Lung (tissue), 12 donors: ENCODE results near the gene TMBIM6. TPM values are rescaled to one million over a fixed set of nuclear protein-coding genes. Genes with fewer than 3 reads are reported as not detected.

Source experiments
- ATAC-seq: fragments of 200-7000 bp; cut with Tn5 transposase; one replicate; pipeline ENCODE4 v1.9.1; 2020; ENCODE audit warnings: moderate number of reproducible peaks; ENCODE audit not compliant: insufficient read depth, low FRiP score
- DNase-seq, 3 donors: peaks; one replicate each; pipeline ENCODE4 v3.0.0-alpha.2; 2013 to 2017
- H3K27ac ChIP-seq, 2 donors: one replicate each; pipeline ENCODE4 v1.5.1; 2013; ENCODE audit warnings: mild to moderate bottlenecking in 2 of 2, moderate library complexity in 2 of 2, control low read depth in 1 of 2, inconsistent platforms in 1 of 2, low read depth in 1 of 2, low read length in 1 of 2
- H3K27me3 ChIP-seq, 3 donors: one replicate each; pipeline ENCODE4 v1.5.1; 2013; ENCODE audit warnings: low read length in 2 of 3; ENCODE audit not compliant: control insufficient read depth in 3 of 3, insufficient read depth in 3 of 3
- H3K36me3 ChIP-seq, 4 donors: one replicate each; pipeline ENCODE4 v1.5.1; 2013; ENCODE audit warnings: low read length in 4 of 4, mild to moderate bottlenecking in 1 of 4, moderate library complexity in 1 of 4; ENCODE audit not compliant: control insufficient read depth in 4 of 4, insufficient read depth in 4 of 4
- H3K4me1 ChIP-seq, 5 donors: one replicate each; pipeline ENCODE4 v1.5.1; 2013; ENCODE audit warnings: low read length in 5 of 5, mild to moderate bottlenecking in 2 of 5, moderate library complexity in 1 of 5; ENCODE audit not compliant: control insufficient read depth in 5 of 5, insufficient read depth in 5 of 5
- H3K4me3 ChIP-seq: one replicate; pipeline ENCODE4 v1.5.1; 2013; ENCODE audit warnings: mild to moderate bottlenecking, control low read depth, moderate library complexity
- H3K9ac ChIP-seq, 2 donors: one replicate each; pipeline ENCODE4 v1.5.1; 2013; ENCODE audit warnings: low read length in 2 of 2, control low read depth in 1 of 2; ENCODE audit not compliant: insufficient read depth in 1 of 2
- H3K9me3 ChIP-seq, 4 donors: one replicate each; pipeline ENCODE4 v1.5.1; 2013; ENCODE audit warnings: low read length in 3 of 4, mild to moderate bottlenecking in 1 of 4, moderate library complexity in 1 of 4; ENCODE audit not compliant: control insufficient read depth in 4 of 4, insufficient read depth in 3 of 4
- WGBS, 2 donors: extraction: QIAGEN DNeasy Blood & Tissue Kit; methylation state at CpG; one replicate each; pipeline ENCODE4 v1.1.7; 2013; 5-methylcytosine and 5-hydroxymethylcytosine counted together
- polyA plus RNA-seq, 2 donors: library from polyadenylated mRNA; stranded (reverse); fragments of 200-250 nt; gene quantifications; one replicate each; pipeline ENCODE4 v1.2.1, GENCODE V29; 2013
- total RNA-seq, 2 donors: library from RNA; depleted of rRNA in 1 of 2; stranded (reverse); fragments of >200 nt in 1 of 2; gene quantifications; one replicate each; pipeline ENCODE4 v1.2.1, GENCODE V29; 2014 to 2021
- TF ChIP-seq, protein P1 (sequence below): IDR thresholded peaks from 2 replicates; pipeline ENCODE4 v1.5.1; 2012; ENCODE audit warnings: mild to moderate bottlenecking; ENCODE audit errors: control extremely low read depth, extremely low read depth
- donor health status: control.
- donor health status: control.
- donor health status: Bipolar disorder and iron deficiency.
- donor health status: healthy.
- donor health status: DM: yes; HTN: yes; CAD: no.

Gene TMBIM6
- total and polyA plus RNA-seq, 4 donors, result 231 to 661 (median 485) TPM

DNA sequence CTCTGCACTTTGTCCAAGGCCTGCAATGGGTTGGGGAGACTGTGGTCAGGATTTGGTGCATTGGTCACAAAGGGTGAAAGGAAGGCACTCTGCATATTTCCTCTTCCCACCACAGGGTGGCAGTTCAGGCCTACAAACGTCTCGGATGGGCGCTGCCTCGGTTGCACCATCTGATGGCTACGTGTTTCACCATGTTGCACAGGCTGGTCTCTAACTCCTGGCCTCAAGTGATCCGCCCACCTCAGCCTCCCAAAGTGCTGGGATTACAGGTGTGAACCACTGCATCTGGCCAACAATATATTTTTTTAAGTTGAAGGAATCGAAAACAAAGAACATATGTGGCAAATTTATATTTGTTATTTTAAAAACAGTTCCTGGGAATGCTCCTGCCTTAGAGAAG is 35.1 kb downstream of the TMBIM6 start:
- TF ChIP-seq, protein P1, sequence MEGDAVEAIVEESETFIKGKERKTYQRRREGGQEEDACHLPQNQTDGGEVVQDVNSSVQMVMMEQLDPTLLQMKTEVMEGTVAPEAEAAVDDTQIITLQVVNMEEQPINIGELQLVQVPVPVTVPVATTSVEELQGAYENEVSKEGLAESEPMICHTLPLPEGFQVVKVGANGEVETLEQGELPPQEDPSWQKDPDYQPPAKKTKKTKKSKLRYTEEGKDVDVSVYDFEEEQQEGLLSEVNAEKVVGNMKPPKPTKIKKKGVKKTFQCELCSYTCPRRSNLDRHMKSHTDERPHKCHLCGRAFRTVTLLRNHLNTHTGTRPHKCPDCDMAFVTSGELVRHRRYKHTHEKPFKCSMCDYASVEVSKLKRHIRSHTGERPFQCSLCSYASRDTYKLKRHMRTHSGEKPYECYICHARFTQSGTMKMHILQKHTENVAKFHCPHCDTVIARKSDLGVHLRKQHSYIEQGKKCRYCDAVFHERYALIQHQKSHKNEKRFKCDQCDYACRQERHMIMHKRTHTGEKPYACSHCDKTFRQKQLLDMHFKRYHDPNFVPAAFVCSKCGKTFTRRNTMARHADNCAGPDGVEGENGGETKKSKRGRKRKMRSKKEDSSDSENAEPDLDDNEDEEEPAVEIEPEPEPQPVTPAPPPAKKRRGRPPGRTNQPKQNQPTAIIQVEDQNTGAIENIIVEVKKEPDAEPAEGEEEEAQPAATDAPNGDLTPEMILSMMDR, result peak; percentile 73
- no peak overlapping the region for H3K27ac ChIP-seq
- 14% methylated on average over 7 of the region's 7 CpGs for WGBS, 2 donors
- H3K9ac ChIP-seq, result no peak overlapping the region
- peaks cover 0 to 2% (median 0%) of the 10 kb centered on the region in 5 donors for H3K4me1 ChIP-seq
- no peaks in the 10 kb centered on the region for H3K9me3 ChIP-seq
- peaks cover 0 to 6% (median 3%) of the 10 kb centered on the region in 3 donors for H3K27me3 ChIP-seq
- H3K36me3 ChIP-seq, result no peaks in the 10 kb centered on the region
- no peak overlapping the region for H3K4me3 ChIP-seq
- DNase-seq, result peak; percentile 79
- ATAC-seq, result peak; percentile 79

DNA sequence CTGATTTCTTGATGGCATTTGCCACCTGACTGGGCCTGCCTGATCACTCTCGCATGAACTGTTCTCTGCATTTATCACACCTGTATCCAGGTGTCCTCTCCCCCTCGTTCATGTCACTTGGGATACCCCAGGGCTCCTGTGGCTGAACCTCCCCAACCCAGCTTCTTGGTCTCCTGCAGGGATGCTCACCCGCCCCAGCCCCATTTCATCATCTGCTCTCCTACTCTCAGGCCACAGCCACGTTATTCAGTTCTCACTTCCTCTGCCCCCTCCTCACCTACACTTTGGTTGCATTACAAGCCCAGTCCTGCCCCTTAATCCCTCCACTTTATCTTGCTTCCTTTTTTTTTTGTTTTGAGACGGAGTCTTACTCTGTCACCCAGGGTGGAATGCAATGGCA is 35.5 kb downstream of the TMBIM6 start:
- TF ChIP-seq, protein P1, result no peak
- Histone ChIP-seq H3K27me3 (peaks cover 0 to 6% (median 3%) of the 10 kb centered on the region in 3 donors), H3K4me1 (peaks cover 0 to 2% (median 0%) of the 10 kb centered on the region in 5 donors), H3K36me3 (no peaks in the 10 kb centered on the region), H3K9ac (no peak overlapping the region), H3K4me3 (no peak overlapping the region), H3K9me3 (no peaks in the 10 kb centered on the region), H3K27ac (no peak overlapping the region)
- DNase-seq, result no peak
- 45 to 76% methylated on average over 5 of the region's 5 CpGs for WGBS, 2 donors
- ATAC-seq, result no peak

DNA sequence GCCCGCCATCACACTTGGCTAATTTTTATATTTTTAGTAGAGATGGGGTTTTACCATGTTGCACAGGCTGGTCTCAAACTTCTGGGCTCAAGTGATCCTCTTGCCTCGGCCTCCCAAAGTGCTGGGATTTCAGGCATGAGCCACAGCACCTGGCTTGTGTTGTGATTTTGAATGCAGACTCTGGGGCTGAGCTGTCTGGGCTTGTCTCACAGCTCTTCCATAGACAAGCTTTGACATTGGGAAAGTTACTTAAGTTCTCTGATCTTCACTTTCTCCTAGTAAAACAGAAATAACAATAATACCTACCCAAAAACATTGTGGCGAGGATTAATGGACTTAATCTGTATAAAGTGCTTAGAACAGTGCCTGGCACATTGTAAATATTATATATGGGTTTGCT is 36.0 kb downstream of the TMBIM6 start:
- no peak overlapping the region for H3K27ac ChIP-seq
- WGBS, 2 donors, result 88 to 98% methylated on average over 3 of the region's 3 CpGs
- DNase-seq, result no peak

More for the DNA sequence above, 36.0 kb downstream of the TMBIM6 start:
- Histone ChIP-seq H3K4me1 (peaks cover 0 to 2% (median 0%) of the 10 kb centered on the region in 5 donors), H3K36me3 (no peaks in the 10 kb centered on the region), H3K4me3 (no peak overlapping the region), H3K9me3 (no peaks in the 10 kb centered on the region), H3K9ac (no peak overlapping the region), H3K27me3 (peaks cover 0 to 6% (median 3%) of the 10 kb centered on the region in 3 donors)
- no peak for ATAC-seq
- TF ChIP-seq, protein P1, result no peak
